Fibroblast of villous mesenchyme (primary cell): ENCODE results near the gene FRMPD2. TPM values are rescaled to one million over a fixed set of nuclear protein-coding genes. Genes with fewer than 3 reads are reported as not detected.

ENCODE experiments used
- DNase-seq: peaks from one replicate; pipeline ENCODE4 v3.0.0-alpha.2; 2010; ENCODE audit warnings: low read depth
- H3K4me3 ChIP-seq: 2 replicates; pipeline ENCODE4 v1.5.1; 2011; ENCODE audit warnings: low read depth, mild to moderate bottlenecking, low read length
- total RNA-seq: library from RNA; depleted of rRNA; stranded (reverse); fragments of >200 nt; gene quantifications from 2 replicates; pipeline ENCODE4 v1.2.3, GENCODE V29; 2012
- TF ChIP-seq, protein P1 (sequence below): IDR thresholded peaks from 2 replicates; pipeline ENCODE4 v1.5.1; 2012; ENCODE audit warnings: low read depth, mild to moderate bottlenecking, low read length; ENCODE audit not compliant: insufficient read depth

Gene FRMPD2
- total RNA-seq, 1 donor, result under 0.01 TPM

DNA sequence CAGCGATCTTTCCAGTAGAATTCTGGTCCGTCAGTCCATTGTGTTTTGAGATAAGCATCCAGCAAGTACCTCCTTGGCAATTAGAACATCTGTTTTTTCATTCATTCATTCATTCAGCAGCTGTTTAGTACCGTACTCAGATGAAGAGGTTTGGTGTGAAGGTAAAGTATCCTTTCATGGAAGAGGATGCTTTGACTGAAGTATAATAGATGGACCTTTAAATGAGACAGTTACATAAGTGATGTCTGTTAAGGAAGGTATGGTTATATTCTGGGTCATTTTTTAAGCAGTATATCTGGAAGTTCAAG is 33.2 kb upstream of the FRMPD2 start:
- peak overlapping the region; percentile 77 for H3K4me3 ChIP-seq
- no peak for DNase-seq
- TF ChIP-seq, protein P1, sequence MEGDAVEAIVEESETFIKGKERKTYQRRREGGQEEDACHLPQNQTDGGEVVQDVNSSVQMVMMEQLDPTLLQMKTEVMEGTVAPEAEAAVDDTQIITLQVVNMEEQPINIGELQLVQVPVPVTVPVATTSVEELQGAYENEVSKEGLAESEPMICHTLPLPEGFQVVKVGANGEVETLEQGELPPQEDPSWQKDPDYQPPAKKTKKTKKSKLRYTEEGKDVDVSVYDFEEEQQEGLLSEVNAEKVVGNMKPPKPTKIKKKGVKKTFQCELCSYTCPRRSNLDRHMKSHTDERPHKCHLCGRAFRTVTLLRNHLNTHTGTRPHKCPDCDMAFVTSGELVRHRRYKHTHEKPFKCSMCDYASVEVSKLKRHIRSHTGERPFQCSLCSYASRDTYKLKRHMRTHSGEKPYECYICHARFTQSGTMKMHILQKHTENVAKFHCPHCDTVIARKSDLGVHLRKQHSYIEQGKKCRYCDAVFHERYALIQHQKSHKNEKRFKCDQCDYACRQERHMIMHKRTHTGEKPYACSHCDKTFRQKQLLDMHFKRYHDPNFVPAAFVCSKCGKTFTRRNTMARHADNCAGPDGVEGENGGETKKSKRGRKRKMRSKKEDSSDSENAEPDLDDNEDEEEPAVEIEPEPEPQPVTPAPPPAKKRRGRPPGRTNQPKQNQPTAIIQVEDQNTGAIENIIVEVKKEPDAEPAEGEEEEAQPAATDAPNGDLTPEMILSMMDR, result no peak

DNA sequence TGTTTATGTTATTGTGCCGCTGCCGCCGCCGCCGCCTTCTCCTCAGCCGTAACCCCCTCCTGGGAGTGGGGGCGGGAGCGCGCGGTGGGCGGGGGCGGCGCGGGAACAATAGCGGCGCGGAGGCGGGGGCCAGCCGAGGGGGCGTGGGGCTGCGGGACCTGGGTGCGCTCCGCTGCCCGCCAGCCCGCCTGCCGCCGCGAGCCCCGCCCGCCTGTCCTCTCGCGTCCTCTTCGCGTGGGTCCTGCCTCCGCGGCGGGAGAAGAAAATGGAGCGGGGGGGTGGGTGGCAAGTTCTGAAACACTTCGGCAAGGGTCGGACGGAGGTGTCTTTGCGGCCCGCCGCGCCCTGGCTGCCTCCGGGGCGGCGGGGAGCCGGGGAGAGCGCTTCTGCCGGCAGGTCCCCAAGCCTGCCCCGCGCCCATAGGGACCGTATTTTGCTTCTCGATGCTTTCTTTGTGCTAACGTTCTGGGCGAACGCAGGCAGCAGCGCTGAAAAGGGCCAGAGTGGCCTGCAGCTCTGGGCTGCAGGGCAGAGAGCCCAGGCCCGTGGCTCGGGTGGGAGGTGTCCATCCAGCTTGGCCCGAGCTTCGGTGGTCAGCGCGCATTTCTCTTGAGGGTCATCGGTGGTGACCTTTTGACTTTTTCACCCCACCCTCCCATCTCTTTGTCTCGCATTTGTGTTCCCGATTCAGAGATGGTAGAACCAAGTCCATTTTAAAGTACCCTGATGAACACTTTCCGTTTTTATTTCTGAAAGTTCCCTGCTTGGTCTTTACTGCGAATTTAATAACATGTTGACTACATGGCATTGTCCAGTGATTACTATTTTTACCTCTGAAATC is 32.6 kb upstream of the FRMPD2 start:
- TF ChIP-seq, protein P1, result no peak
- H3K4me3 ChIP-seq, result peak overlapping the region; percentile 77
- peak; percentile 59 for DNase-seq

DNA sequence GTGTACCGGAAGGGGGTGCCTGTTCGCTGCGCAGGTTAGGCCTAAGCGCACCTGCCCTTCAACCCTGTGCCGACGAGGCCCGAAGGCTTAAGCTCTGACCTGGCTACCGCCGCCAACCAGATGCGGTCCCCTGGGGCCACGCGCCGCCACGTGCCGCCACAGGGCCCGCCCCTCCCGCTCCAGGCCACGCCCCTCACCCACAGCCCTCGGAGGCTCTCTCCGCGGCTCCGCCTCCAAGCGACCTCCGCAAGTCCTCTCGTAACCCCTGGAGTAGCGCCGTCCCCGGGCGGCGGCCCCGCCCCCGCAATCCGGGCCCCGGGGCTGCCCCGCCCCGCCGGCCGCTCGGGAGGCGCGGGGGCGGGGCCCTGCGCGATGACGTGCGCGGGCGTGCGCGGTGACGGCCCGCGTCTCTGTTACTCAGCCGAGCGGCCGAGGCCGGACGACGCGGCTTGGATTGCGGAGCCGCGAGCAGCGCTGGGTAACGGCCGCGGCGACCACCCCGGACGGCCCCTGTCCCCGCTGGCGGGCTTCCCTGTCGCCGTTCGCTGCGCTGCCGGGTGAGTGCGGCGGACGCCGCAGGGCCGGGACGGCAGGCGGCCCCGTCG is 31.9 kb upstream of the FRMPD2 start, which contains the start of gene MAPK8:
Gene MAPK8 (plus strand): TSS at position 413 of the 605 bp plus-strand sequence. CDS start 94,984 bp downstream, outside the sequence.
- DNase-seq, result peak; percentile 86
- H3K4me3 ChIP-seq, result peak within 1 kb of the TSS; percentile 77
- TF ChIP-seq, protein P1, result no peak

DNA sequence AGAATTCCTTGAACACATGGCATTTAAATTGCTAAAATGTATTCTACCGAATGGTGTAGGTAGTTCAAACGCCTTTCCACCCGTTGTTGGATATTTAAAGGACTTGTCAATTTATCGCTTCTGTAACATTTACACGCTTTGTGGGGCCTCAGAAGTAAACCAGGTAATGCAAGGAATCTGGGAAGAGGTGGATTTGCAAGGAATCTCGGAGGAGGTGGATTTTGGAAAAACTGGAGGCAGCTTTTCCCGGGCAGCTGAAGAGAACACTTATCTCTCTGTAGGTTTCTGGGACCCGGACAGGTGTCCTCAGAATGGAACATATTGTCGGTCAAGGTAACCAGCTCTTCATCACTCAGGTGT is 31.4 kb upstream of the FRMPD2 start:
- peak overlapping the region; percentile 55 for H3K4me3 ChIP-seq
- DNase-seq, result no peak
- TF ChIP-seq, protein P1, result no peak

DNA sequence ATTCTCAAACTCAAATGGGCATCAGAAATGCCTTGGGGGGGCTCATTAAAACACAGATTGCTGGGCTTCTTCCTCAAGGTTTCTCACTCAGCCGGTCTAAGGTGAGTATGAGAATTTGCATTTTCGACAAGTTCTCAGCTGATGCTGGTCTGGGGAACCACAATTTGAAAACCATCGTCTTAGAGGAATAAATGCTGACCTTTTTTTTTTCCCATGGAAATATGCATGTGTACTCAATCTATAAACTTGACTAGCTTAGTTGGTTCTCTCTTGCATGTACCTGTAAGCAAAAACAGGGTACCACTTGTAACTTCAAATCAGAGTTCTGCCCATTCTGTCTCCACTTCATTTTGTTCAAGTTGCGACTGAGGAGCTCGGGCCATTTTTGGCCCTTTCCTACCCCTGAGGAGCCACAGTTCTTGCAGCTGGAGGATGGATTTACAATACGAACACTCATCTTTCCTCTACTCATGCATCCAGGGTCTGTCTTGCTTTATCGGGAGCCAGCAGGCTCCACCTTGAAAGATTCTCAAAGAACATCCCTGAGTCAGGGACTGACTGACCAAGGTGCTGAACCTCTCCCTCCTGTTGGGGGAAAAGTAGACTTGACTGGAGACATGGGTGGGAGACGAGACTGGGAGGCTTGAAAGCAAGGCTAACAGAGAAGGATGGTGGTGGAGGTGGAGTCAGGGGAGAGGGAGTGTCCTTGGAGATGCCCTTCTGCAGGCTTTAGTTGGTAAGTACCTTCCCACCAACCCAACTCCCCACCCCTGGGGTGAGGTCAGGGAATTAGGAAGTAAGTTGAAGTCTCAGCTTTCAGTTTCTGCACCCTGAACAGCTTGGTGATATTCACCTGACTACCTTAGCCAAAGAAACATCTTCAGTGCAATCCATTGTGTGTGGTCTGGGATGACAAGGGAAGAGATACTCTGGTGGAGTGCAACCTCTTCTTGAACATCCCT is 28.3 kb upstream of the FRMPD2 start:
- H3K4me3 ChIP-seq, result no peak overlapping the region
- TF ChIP-seq, protein P1, result no peak
- no peak for DNase-seq

DNA sequence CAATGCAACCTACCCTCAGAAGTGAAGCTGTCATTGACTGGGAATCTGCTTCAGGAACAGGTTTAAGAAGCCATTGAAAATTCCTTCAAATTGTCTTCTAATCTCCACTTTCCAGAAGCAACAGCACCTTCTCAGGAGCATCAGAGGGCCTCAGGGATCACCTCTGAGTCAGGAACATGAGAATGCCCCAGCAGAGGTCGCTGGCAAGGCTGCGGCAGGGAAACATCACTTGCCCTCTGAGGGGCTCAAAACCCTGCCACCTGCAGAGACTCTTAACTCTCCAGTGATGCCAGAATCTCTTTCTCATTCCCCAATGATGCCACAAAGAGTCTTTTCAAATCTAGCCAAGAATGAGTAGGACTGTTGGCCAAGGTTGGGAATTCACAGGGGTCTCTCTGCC is 26.1 kb upstream of the FRMPD2 start:
- no peak for DNase-seq
- no peak overlapping the region for H3K4me3 ChIP-seq
- TF ChIP-seq, protein P1, result no peak
